Type B pancreatic cell (in vitro differentiated cells): ENCODE data around the gene CYB5A. TPM values are rescaled to one million over a fixed set of nuclear protein-coding genes. Genes with fewer than 3 reads are reported as not detected.

Source experiments
- DNase-seq: peaks from one replicate; pipeline ENCODE4 v3.0.0; 2021; ENCODE audit warnings: mixed read lengths; ENCODE audit not compliant: unreplicated experiment; ENCODE audit errors: extremely low spot score
- H3K27ac Mint-ChIP-seq: 2 replicates; pipeline ENCODE4 v1.8.0; 2021; ENCODE audit warnings: mild to moderate bottlenecking, mixed read lengths
- H3K27me3 Mint-ChIP-seq: 2 replicates; pipeline ENCODE4 v1.8.0; 2021; ENCODE audit warnings: mixed read lengths
- H3K36me3 Mint-ChIP-seq: 2 replicates; pipeline ENCODE4 v1.8.0; 2021; ENCODE audit warnings: mixed read lengths
- H3K4me1 Mint-ChIP-seq: one replicate; pipeline ENCODE4 v1.8.0; 2021; ENCODE audit warnings: mixed read lengths; ENCODE audit not compliant: unreplicated experiment
- H3K4me3 Mint-ChIP-seq: 2 replicates; pipeline ENCODE4 v1.8.0; 2021; ENCODE audit warnings: mild to moderate bottlenecking, mixed read lengths
- H3K9me3 Mint-ChIP-seq: 2 replicates; pipeline ENCODE4 v1.8.0; 2021; ENCODE audit warnings: mixed read lengths
- CTCF ChIP-seq: fragments of 200-600 bp; sonication (generic); conservative IDR thresholded peaks from 2 replicates; pipeline ENCODE4 v1.5.0; 2021; ENCODE audit warnings: antibody characterized with exemption, mild to moderate bottlenecking
- total RNA-seq: library from RNA; stranded (reverse); gene quantifications from 2 replicates; pipeline ENCODE4 v1.2.1, GENCODE V29; 2021; ENCODE audit warnings: low replicate concordance

CYB5A gene
- total RNA-seq, 1 donor from 2014 or later: 74.9 TPM

GRCh38 chr18:74241970-74242369 lies 49.8 kb downstream of the CYB5A start:
- no peak for DNase-seq
- no peak for TF ChIP-seq CTCF
- no peaks in the 10 kb centered on the region for H3K9me3 Mint-ChIP-seq
- peak overlapping the region; percentile 17 for H3K27ac Mint-ChIP-seq
- peaks cover 12% of the 10 kb centered on the region for H3K4me1 Mint-ChIP-seq
- no peaks in the 10 kb centered on the region for H3K36me3 Mint-ChIP-seq
- no peak overlapping the region for H3K4me3 Mint-ChIP-seq
- H3K27me3 Mint-ChIP-seq: no peaks in the 10 kb centered on the region

- Mint-ChIP-seq H3K9me3 (no peaks in the 10 kb centered on the region), H3K4me1 (peaks cover 12% of the 10 kb centered on the region), H3K27ac (no peak overlapping the region), H3K36me3 (no peaks in the 10 kb centered on the region), H3K4me3 (no peak overlapping the region), H3K27me3 (no peaks in the 10 kb centered on the region)
- no peak for TF ChIP-seq CTCF
- no peak for DNase-seq
These were observed 50.3 kb downstream of the CYB5A start for GRCh38 chr18:74241426-74241825.

GRCh38 chr18:74239567-74239966 lies 52.2 kb downstream of the CYB5A start:
- TF ChIP-seq CTCF: no peak
- peaks cover 16% of the 10 kb centered on the region for H3K4me1 Mint-ChIP-seq
- DNase-seq: no peak
- H3K4me3 Mint-ChIP-seq: no peak overlapping the region
- no peaks in the 10 kb centered on the region for H3K27me3 Mint-ChIP-seq
- H3K9me3 Mint-ChIP-seq: no peaks in the 10 kb centered on the region
- no peak overlapping the region for H3K27ac Mint-ChIP-seq
- no peaks in the 10 kb centered on the region for H3K36me3 Mint-ChIP-seq

GRCh38 chr18:74234326-74235171 lies 57.2 kb downstream of the CYB5A start:
- H3K27me3 Mint-ChIP-seq: no peaks in the 10 kb centered on the region
- no peak for DNase-seq
- H3K27ac Mint-ChIP-seq: peak overlapping the region; percentile 88
- TF ChIP-seq CTCF: no peak
- no peaks in the 10 kb centered on the region for H3K9me3 Mint-ChIP-seq
- no peaks in the 10 kb centered on the region for H3K36me3 Mint-ChIP-seq
- H3K4me1 Mint-ChIP-seq: peaks cover 9% of the 10 kb centered on the region
- peak overlapping the region; percentile 59 for H3K4me3 Mint-ChIP-seq

- no peaks in the 10 kb centered on the region for H3K9me3 Mint-ChIP-seq
- peak overlapping the region; percentile 59 for H3K4me3 Mint-ChIP-seq
- peaks cover 9% of the 10 kb centered on the region for H3K4me1 Mint-ChIP-seq
- no peaks in the 10 kb centered on the region for H3K27me3 Mint-ChIP-seq
- DNase-seq: no peak
- no peak for TF ChIP-seq CTCF
- no peaks in the 10 kb centered on the region for H3K36me3 Mint-ChIP-seq
- peak overlapping the region; percentile 88 for H3K27ac Mint-ChIP-seq
These were observed 57.8 kb downstream of the CYB5A start for GRCh38 chr18:74233933-74234325.
